PFSK-1 (cell line): ENCODE data around the gene KIRREL3.

Experiments used
- REST ChIP-seq, 2 experiments: IDR thresholded peaks; 2 replicates each; pipeline versions ENCODE4 v1.6.1 to v1.8.0; 2011 to 2012; ENCODE audit warnings: low read depth in 2 of 2, low read length in 2 of 2, control low read depth in 1 of 2, inconsistent platforms in 1 of 2, mild to moderate bottlenecking in 1 of 2, moderate library complexity in 1 of 2; ENCODE audit not compliant: insufficient read depth in 1 of 2
- SIN3A ChIP-seq: IDR thresholded peaks from 2 replicates; pipeline ENCODE4 v1.6.1; 2012; ENCODE audit warnings: mild to moderate bottlenecking, low read length, moderate library complexity, borderline replicate concordance; ENCODE audit not compliant: insufficient read depth
- TAF1 ChIP-seq: IDR thresholded peaks from 2 replicates; pipeline ENCODE4 v1.6.1; 2012; ENCODE audit warnings: low read length, control low read depth, borderline replicate concordance; ENCODE audit not compliant: insufficient read depth

GRCh38 chr11:126394036-126394435 is 606.5 kb downstream of the KIRREL3 start:
- no peak for TF ChIP-seq TAF1
- no peak for TF ChIP-seq REST (IDR thresholded peaks at IDR 0.05; ENCODE audit: insufficient read depth in 1 of 2, low read depth in 2 of 2, low read length in 2 of 2)
- no peak for TF ChIP-seq SIN3A
